Measurements from ENCODE around the gene CACNA1C.

- no peak for TF ChIP-seq RFX5 (IDR thresholded peaks at IDR 0.05; ENCODE audit: low read depth, low read length)
- TF ChIP-seq, protein P1, sequence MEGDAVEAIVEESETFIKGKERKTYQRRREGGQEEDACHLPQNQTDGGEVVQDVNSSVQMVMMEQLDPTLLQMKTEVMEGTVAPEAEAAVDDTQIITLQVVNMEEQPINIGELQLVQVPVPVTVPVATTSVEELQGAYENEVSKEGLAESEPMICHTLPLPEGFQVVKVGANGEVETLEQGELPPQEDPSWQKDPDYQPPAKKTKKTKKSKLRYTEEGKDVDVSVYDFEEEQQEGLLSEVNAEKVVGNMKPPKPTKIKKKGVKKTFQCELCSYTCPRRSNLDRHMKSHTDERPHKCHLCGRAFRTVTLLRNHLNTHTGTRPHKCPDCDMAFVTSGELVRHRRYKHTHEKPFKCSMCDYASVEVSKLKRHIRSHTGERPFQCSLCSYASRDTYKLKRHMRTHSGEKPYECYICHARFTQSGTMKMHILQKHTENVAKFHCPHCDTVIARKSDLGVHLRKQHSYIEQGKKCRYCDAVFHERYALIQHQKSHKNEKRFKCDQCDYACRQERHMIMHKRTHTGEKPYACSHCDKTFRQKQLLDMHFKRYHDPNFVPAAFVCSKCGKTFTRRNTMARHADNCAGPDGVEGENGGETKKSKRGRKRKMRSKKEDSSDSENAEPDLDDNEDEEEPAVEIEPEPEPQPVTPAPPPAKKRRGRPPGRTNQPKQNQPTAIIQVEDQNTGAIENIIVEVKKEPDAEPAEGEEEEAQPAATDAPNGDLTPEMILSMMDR (conservative IDR thresholded peaks at IDR 0.05; ENCODE audit: low read depth, low read length): no peak
- TF ChIP-seq RAD21 (IDR thresholded peaks at IDR 0.05; ENCODE audit: low read length): no peak
- no peak for TF ChIP-seq CEBPB (IDR thresholded peaks at IDR 0.05; ENCODE audit: low read depth, low read length)
- no peak for TF ChIP-seq POLR2A (IDR thresholded peaks at IDR 0.05; ENCODE audit: low read depth, low read length)
- no peak for TF ChIP-seq MXI1 (IDR thresholded peaks at IDR 0.05; ENCODE audit: borderline replicate concordance, low read depth, low read length)
These were observed 475.2 kb downstream of the CACNA1C start for GRCh38 chr12:2528001-2528400.

Measured in IMR-90 (cell line).